ENCODE measurements around the gene TOLLIP.
"Not testable (repeated sequence)": the region's sequence is repeated elsewhere in the genome, so short reads cannot be mapped to it uniquely, and the experiment has no call there.

TOLLIP gene

GRCh38 chr11:1263010-1263409 is 46.4 kb downstream of the TOLLIP start:
- no peak for DNase-seq (ENCODE audit: low read depth in 2 of 2)

DNA sequence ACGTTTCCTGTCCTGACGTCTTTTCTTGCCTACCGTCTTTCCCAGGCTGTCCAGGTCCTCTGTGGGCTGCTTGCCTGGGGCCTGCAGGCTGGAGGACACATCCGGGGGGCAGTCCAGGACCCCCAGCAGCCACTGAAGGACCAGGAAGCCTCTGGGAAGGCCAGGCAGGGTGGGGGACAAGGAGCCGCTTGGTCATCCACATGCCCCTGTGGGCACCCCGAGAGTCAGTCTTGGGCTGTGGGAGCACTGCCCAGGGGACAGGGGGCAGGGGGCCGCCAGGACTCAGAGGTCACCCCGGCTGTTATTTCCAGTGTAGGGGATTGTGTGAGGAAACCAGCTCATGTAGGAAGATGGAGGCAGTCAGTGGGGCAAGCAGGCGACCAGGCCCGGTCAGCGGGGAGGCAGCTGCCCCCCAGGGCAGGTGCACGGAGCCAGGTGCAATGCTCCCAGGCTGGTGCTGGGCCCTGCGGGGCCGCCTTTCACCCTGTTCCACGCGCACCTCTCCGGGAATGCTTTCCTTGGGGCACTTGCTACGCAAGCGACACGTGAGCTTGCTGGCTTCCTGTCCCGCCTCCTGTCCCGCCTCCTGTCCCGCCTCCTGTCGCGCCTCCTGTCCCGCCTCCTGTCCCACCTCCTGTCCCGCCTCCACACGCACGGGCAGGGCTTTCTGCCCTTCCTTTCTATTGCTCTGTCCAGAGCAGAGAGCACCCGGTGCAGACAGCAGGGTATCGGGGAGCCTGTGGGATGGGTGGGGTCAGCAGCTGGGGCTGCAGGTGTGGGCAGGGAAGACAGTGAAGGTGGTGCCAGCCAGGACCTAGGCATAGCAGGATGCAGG is 47.0 kb downstream of the TOLLIP start:
- peak; percentile 69 to 82 for DNase-seq (ENCODE audit: low read depth in 2 of 2)

- DNase-seq (ENCODE audit: low read depth in 2 of 2), result no peak
Observed at GRCh38 chr11:1261241-1262071, 48.0 kb downstream of the TOLLIP start.

GRCh38 chr11:1260620-1261019 is 48.8 kb downstream of the TOLLIP start:
- DNase-seq (ENCODE audit: low read depth in 2 of 2), result no peak

- peak; percentile 33 to 54 for DNase-seq (ENCODE audit: low read depth in 2 of 2)
Observed at GRCh38 chr11:1260023-1260501, 49.4 kb downstream of the TOLLIP start.

DNA sequence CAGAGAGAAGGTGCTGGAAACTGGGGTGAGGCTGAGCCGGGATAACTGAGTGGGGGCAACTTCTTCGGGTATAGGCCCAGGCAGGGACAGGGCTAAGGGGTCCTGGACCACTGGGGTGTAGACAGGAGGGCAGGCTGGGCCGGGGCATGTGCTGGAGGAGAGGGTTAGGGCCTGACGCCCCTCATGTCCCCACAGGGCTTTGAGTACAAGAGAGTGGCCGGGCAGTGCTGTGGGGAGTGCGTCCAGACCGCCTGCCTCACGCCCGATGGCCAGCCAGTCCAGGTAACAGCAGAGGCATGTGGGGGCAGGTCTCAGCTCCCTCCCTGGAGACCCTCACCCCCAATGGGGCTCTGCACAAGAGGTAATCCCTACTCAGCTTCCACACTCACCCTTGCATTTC is 49.9 kb downstream of the TOLLIP start:
- no peak for DNase-seq (ENCODE audit: low read depth in 2 of 2)

- no peak for DNase-seq (ENCODE audit: low read depth in 2 of 2)
Observed at GRCh38 chr11:1259076-1259461, 50.4 kb downstream of the TOLLIP start.

GRCh38 chr11:1258401-1259075 is 50.9 kb downstream of the TOLLIP start:
- no peak for DNase-seq (ENCODE audit: low read depth in 2 of 2)

- no peak for DNase-seq (ENCODE audit: low read depth in 2 of 2)
Observed at GRCh38 chr11:1257916-1258315, 51.5 kb downstream of the TOLLIP start.

GRCh38 chr11:1257366-1257765 is 52.1 kb downstream of the TOLLIP start:
- no peak for DNase-seq (ENCODE audit: low read depth in 2 of 2)

DNA sequence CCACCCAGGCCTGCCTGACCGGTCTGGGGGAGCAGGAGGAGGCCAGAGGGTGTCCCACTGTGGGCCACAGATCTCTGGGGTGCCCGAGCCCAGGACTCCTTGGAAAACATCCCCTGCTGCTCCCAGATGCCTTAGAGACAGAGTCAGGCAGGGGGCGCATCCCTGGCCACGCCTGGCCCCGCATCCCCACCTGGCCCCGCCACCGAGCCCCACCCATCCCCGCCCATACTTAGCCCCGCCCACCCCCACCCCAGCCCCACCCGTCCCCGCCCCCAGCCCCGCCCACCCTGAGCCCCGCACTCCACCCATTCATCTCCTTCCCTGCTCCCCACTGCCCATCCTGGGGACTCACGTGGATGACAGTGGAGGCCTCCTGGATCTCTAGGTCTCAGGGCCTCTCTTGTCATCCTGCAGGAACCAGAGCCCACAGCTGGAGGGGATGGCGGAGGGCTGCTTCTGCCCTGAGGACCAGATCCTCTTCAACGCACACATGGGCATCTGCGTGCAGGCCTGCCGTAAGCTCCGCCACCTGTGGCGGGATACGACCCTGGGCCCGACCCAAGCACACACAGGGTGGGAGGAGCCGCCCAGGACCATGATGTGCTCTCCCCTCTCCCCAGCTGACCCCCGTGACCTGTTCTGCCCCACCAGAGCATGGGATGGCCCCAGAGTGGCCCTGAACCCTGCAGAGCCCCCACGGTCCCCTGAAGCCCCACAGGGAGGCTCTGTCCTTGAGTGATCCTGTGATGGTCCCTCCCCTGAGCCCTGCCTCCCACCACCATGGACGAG is 53.0 kb downstream of the TOLLIP start:
- DNase-seq (ENCODE audit: low read depth in 2 of 2), result no peak

- no peak for DNase-seq (ENCODE audit: low read depth in 2 of 2)
Observed at GRCh38 chr11:1255151-1255550, 54.3 kb downstream of the TOLLIP start.

DNA sequence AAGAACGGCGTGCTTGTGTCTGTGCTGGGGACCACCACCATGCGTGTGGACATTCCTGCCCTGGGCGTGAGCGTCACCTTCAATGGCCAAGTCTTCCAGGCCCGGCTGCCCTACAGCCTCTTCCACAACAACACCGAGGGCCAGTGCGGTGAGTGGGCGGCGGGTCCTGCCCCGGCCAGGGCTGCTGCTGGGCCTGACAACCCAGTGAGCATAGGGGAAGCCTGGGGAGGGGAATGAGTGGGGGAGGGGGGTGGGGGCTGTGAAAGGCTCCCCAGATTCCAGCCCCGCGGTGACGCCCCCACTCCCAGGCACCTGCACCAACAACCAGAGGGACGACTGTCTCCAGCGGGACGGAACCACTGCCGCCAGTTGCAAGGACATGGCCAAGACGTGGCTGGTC is 54.7 kb downstream of the TOLLIP start:
- no peak for DNase-seq (ENCODE audit: low read depth in 2 of 2)

GRCh38 chr11:1254086-1254648 is 55.3 kb downstream of the TOLLIP start:
- DNase-seq (ENCODE audit: low read depth in 2 of 2), result no peak

GRCh38 chr11:1253103-1253485 is 56.3 kb downstream of the TOLLIP start:
- DNase-seq (ENCODE audit: low read depth in 2 of 2), result no peak

GRCh38 chr11:1252371-1253102 is 56.9 kb downstream of the TOLLIP start:
- DNase-seq (ENCODE audit: low read depth in 2 of 2), result no peak

DNA sequence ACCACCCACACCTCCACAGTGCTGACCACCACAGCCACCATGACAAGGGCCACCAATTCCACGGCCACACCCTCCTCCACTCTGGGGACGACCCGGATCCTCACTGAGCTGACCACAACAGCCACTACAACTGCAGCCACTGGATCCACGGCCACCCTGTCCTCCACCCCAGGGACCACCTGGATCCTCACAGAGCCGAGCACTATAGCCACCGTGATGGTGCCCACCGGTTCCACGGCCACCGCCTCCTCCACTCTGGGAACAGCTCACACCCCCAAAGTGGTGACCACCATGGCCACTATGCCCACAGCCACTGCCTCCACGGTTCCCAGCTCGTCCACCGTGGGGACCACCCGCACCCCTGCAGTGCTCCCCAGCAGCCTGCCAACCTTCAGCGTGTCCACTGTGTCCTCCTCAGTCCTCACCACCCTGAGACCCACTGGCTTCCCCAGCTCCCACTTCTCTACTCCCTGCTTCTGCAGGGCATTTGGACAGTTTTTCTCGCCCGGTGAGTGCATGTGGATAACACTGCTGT is 58.1 kb downstream of the TOLLIP start:
- no peak for DNase-seq (ENCODE audit: low read depth in 2 of 2)

DNA sequence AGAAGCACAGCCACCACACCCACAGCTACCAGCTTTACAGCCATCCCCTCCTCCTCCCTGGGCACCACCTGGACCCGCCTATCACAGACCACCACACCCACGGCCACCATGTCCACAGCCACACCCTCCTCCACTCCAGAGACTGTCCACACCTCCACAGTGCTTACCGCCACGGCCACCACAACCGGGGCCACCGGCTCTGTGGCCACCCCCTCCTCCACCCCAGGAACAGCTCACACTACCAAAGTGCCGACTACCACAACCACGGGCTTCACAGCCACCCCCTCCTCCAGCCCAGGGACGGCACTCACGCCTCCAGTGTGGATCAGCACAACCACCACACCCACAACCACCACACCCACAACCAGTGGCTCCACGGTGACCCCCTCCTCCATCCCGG is 59.0 kb downstream of the TOLLIP start:
- not testable (repeated sequence) for DNase-seq (ENCODE audit: low read depth in 2 of 2)

DNA sequence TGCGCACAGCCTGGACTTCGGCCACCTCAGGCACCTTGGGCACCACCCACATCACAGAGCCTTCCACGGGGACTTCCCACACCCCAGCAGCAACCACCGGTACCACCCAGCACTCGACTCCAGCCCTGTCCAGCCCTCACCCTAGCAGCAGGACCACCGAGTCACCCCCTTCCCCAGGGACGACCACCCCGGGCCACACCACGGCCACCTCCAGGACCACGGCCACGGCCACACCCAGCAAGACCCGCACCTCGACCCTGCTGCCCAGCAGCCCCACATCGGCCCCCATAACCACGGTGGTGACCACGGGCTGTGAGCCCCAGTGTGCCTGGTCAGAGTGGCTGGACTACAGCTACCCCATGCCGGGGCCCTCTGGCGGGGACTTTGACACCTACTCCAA is 60.5 kb downstream of the TOLLIP start:
- not testable (repeated sequence) for DNase-seq (ENCODE audit: low read depth in 2 of 2)

DNA sequence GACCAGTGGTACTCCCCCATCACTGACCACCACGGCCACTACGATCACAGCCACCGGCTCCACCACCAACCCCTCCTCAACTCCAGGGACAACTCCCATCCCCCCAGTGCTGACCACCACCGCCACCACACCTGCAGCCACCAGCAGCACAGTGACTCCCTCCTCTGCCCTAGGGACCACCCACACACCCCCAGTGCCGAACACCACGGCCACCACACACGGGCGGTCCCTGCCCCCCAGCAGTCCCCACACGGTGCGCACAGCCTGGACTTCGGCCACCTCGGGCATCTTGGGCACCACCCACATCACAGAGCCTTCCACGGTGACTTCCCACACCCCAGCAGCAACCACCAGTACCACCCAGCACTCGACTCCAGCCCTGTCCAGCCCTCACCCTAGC is 62.4 kb downstream of the TOLLIP start:
- DNase-seq (ENCODE audit: low read depth in 2 of 2), result not testable (repeated sequence)
